Activated CD4-positive, CD25-positive, alpha-beta regulatory T cell treated with anti-CD3 and anti-CD28 coated beads, Interleukin-2, amount 50 U/mL, for 72 hours (primary cell): ENCODE data around the gene TCP11.

Experiments
- DNase-seq: peaks from one replicate; pipeline ENCODE4 v3.0.0; 2021

The TCP11 gene

GRCh38 chr6:35141007-35141655, at the start of gene TCP11:
Gene TCP11 (minus strand): TSS chr6:35141339. CDS start chr6:35140870, 469 bp downstream.
- DNase-seq = peak; percentile 35

- no peak for DNase-seq
These were observed 49.2 kb upstream of the TCP11 start for GRCh38 chr6:35190306-35190705.

GRCh38 chr6:35188886-35189285, 47.7 kb upstream of the TCP11 start:
- DNase-seq = no peak

- no peak for DNase-seq
These were observed 45.4 kb upstream of the TCP11 start for GRCh38 chr6:35186571-35186970.

GRCh38 chr6:35185971-35186370, 44.8 kb upstream of the TCP11 start:
- DNase-seq = no peak

GRCh38 chr6:35185302-35185681, 44.2 kb upstream of the TCP11 start:
- no peak for DNase-seq

GRCh38 chr6:35184580-35185301, 43.6 kb upstream of the TCP11 start:
- DNase-seq = no peak

- no peak for DNase-seq
These were observed 42.8 kb upstream of the TCP11 start for GRCh38 chr6:35183935-35184334.

- DNase-seq = no peak
These were observed 42.1 kb upstream of the TCP11 start for GRCh38 chr6:35183281-35183680.

- no peak for DNase-seq
These were observed 40.9 kb upstream of the TCP11 start for GRCh38 chr6:35181933-35182612.

GRCh38 chr6:35181308-35181932, 40.3 kb upstream of the TCP11 start:
- no peak for DNase-seq

- DNase-seq = no peak
These were observed 38.9 kb upstream of the TCP11 start for GRCh38 chr6:35179901-35180535.

- DNase-seq = no peak
These were observed 38.0 kb upstream of the TCP11 start for GRCh38 chr6:35178932-35179832.

GRCh38 chr6:35178012-35178411, 36.9 kb upstream of the TCP11 start:
- DNase-seq = no peak

GRCh38 chr6:35177596-35177995, 36.5 kb upstream of the TCP11 start:
- DNase-seq = no peak

- DNase-seq = no peak
These were observed 36.0 kb upstream of the TCP11 start for GRCh38 chr6:35177157-35177556.

- DNase-seq = no peak
These were observed 35.3 kb upstream of the TCP11 start for GRCh38 chr6:35176301-35177024.

- DNase-seq = no peak
These were observed 33.4 kb upstream of the TCP11 start for GRCh38 chr6:35174501-35174900.

- no peak for DNase-seq
These were observed 32.9 kb upstream of the TCP11 start for GRCh38 chr6:35174088-35174434.

- no peak for DNase-seq
These were observed 32.4 kb upstream of the TCP11 start for GRCh38 chr6:35173427-35174087.

- DNase-seq = no peak
These were observed 31.9 kb upstream of the TCP11 start for GRCh38 chr6:35173044-35173426.
